ENCODE results near the gene TXNDC15.
"Not testable (repeated sequence)": the region's sequence is repeated elsewhere in the genome, so short reads cannot be mapped to it uniquely, and the experiment has no call there.

Gene TXNDC15

GRCh38 chr5:134902071-134902801 lies 28.1 kb downstream of the TXNDC15 start:
- TF ChIP-seq CTCF (conservative IDR thresholded peaks at IDR 0.05; ENCODE audit: low read length), result no peak
- H3K4me3 ChIP-seq (ENCODE audit: low read length), result no peak overlapping the region
- DNase-seq (ENCODE audit: low read depth), result no peak

- peak within 1 kb of the TSS; percentile 83 for H3K4me3 ChIP-seq (ENCODE audit: low read length)
- DNase-seq (ENCODE audit: low read depth), result peak; percentile 88
- TF ChIP-seq CTCF (conservative IDR thresholded peaks at IDR 0.05; ENCODE audit: low read length), result peak; percentile 58
These were observed 30.6 kb downstream of the TXNDC15 start, which contains the start of gene PCBD2 for GRCh38 chr5:134904610-134905245. Gene PCBD2, plus strand, starts transcription at chr5:134905131. Its CDS starts 9 bp downstream, at chr5:134905140.

- DNase-seq (ENCODE audit: low read depth), result peak; percentile 66
- H3K4me3 ChIP-seq (ENCODE audit: low read length), result peak overlapping the region; percentile 83
- TF ChIP-seq CTCF (conservative IDR thresholded peaks at IDR 0.05; ENCODE audit: low read length), result peak; percentile 70
These were observed 31.2 kb downstream of the TXNDC15 start for GRCh38 chr5:134905246-134905996.

- no peak for DNase-seq (ENCODE audit: low read depth)
- TF ChIP-seq CTCF (conservative IDR thresholded peaks at IDR 0.05; ENCODE audit: low read length), result no peak
- no peak overlapping the region for H3K4me3 ChIP-seq (ENCODE audit: low read length)
These were observed 32.6 kb downstream of the TXNDC15 start for GRCh38 chr5:134906811-134907210.

- H3K4me3 ChIP-seq (ENCODE audit: low read length); DNase-seq (ENCODE audit: low read depth): not testable (repeated sequence)
These were observed 36.6 kb downstream of the TXNDC15 start for GRCh38 chr5:134910752-134911151.

- H3K4me3 ChIP-seq (ENCODE audit: low read length), result no peak overlapping the region
- TF ChIP-seq CTCF (conservative IDR thresholded peaks at IDR 0.05; ENCODE audit: low read length), result no peak
- peak; percentile 27 for DNase-seq (ENCODE audit: low read depth)
These were observed 37.4 kb downstream of the TXNDC15 start for GRCh38 chr5:134911285-134912206.

GRCh38 chr5:134913254-134913653 lies 39.1 kb downstream of the TXNDC15 start:
- no peak overlapping the region for H3K4me3 ChIP-seq (ENCODE audit: low read length)
- DNase-seq (ENCODE audit: low read depth), result no peak
- TF ChIP-seq CTCF (conservative IDR thresholded peaks at IDR 0.05; ENCODE audit: low read length), result no peak

Data from AG10803 (cell line).